Stimulated activated naive CD4-positive, alpha-beta T cell (primary cell): Measurements from ENCODE around the gene SNX19.
"Not testable (repeated sequence)": the region's sequence is repeated elsewhere in the genome, so short reads cannot be mapped to it uniquely, and the experiment has no call there.

Experiments
- DNase-seq, 6 experiments: peaks; one replicate each; lab custom pipeline; 2025; lab: John Stamatoyannopoulos, UW

Gene SNX19

GRCh38 chr11:130872513-130872912 lies 43.8 kb downstream of the SNX19 start:
- no peak for DNase-seq

- no peak for DNase-seq
These were observed 44.2 kb downstream of the SNX19 start for GRCh38 chr11:130872102-130872501.

GRCh38 chr11:130871616-130872015 lies 44.7 kb downstream of the SNX19 start:
- DNase-seq = no peak

GRCh38 chr11:130868721-130869390 lies 47.4 kb downstream of the SNX19 start:
- no peak for DNase-seq

- DNase-seq = no peak
These were observed 48.1 kb downstream of the SNX19 start for GRCh38 chr11:130868086-130868710.

GRCh38 chr11:130866831-130867230 lies 49.4 kb downstream of the SNX19 start:
- no peak for DNase-seq

GRCh38 chr11:130865774-130866114 lies 50.5 kb downstream of the SNX19 start:
- DNase-seq = no peak

GRCh38 chr11:130865091-130865773 lies 51.0 kb downstream of the SNX19 start:
- no peak for DNase-seq

- peak; percentile 67 to 85 (median 78) for DNase-seq
These were observed 54.1 kb downstream of the SNX19 start for GRCh38 chr11:130861902-130862860.

- no peak for DNase-seq
These were observed 55.0 kb downstream of the SNX19 start for GRCh38 chr11:130861283-130861682.

- no peak for DNase-seq
These were observed 56.4 kb downstream of the SNX19 start for GRCh38 chr11:130859886-130860285.

- no peak for DNase-seq
These were observed 58.1 kb downstream of the SNX19 start for GRCh38 chr11:130858215-130858614.

GRCh38 chr11:130855707-130856106 lies 60.6 kb downstream of the SNX19 start:
- not testable (repeated sequence) for DNase-seq

- no peak for DNase-seq
These were observed 61.8 kb downstream of the SNX19 start for GRCh38 chr11:130854483-130854882.

GRCh38 chr11:130852589-130852988 lies 63.7 kb downstream of the SNX19 start:
- DNase-seq = no peak

- DNase-seq = no peak
These were observed 65.9 kb downstream of the SNX19 start for GRCh38 chr11:130850185-130850944.

GRCh38 chr11:130849215-130849568 lies 67.1 kb downstream of the SNX19 start:
- no peak for DNase-seq

GRCh38 chr11:130848361-130849214 lies 67.7 kb downstream of the SNX19 start:
- DNase-seq = no peak

- no peak for DNase-seq
These were observed 68.8 kb downstream of the SNX19 start for GRCh38 chr11:130847517-130847916.

- DNase-seq = no peak
These were observed 69.7 kb downstream of the SNX19 start for GRCh38 chr11:130846606-130847005.

GRCh38 chr11:130842001-130842400 lies 74.3 kb downstream of the SNX19 start:
- no peak for DNase-seq
